ENCODE results near the gene PPDPF. TPM values are rescaled to one million over a fixed set of nuclear protein-coding genes. Genes with fewer than 3 reads are reported as not detected.

Gene PPDPF
- total RNA-seq, 1 experiment from 2014 or later, result 149 TPM

DNA sequence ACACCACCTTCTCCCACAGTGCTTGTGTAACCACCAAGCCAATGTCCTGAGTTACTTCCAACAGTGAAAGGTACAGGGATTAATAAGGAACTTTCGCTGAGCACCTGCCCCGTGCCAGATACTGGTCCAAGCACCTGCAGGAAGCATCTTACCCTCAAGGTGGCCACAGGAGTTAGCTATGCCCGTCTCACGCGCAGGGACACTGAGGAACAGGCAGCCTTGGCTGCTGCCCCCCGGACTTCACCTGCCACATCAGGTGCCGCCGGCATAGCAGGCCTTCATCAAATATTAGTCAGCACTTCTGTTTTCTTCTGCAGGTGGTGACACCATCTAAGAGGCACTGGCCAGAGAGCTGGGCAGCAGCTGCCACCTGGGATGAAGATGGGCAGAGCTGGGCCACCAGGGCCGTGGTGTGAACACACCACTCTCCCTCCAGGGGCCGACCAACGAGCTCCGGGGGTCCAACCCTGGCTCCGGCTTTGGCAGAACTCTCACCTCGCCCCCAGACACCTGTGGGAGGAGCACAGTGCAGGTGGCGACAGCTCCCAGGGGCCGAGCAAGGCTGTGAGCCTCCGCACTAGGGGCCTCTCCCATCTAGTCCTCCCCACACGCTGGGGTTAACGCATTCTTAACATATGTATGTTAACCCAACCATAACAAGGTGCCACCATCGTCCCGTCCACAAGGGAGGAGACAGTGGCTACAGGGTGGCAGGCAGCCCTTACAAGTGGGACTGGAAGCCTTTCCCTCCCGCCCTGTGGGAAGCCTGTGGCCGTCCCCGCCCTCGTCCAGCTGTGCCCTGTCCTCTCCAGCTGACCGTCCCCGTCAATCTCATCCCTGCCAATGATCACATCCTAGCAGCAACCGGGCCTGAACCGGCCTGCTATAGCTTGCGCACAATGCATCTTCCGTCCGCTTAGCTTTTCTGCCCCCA lies 2.9 kb upstream of the PPDPF start:
- no peaks in the 10 kb centered on the region; the same call in 1 of the 2 replicates for H3K4me1 ChIP-seq (ENCODE audit: insufficient read depth, low read length)
- Mint-ChIP-seq H3K27me3 (ENCODE audit: low read depth) (peaks cover 33% of the 10 kb centered on the region), H3K9me3 (peaks cover 6 to 20% of the 10 kb centered on the region in 2 experiments), H3K36me3 (ENCODE audit: insufficient read depth in 1 of 3, low read depth in 3 of 3) (peaks cover 3 to 40% (median 9%) of the 10 kb centered on the region in 3 experiments; a peak in 6 of 7 replicates), H3K27ac (no peak overlapping the region; a peak in 1 of 7 replicates), H3K4me1 (peaks cover 2 to 24% of the 10 kb centered on the region in 2 experiments; a peak in 2 of 4 replicates), H3K4me3 (peak overlapping the region in 1 of 2 experiments; percentile 61; a peak in 2 of 5 replicates)
- H3K79me1 ChIP-seq (ENCODE audit: insufficient read depth, low read depth, low read length, poor library complexity, severe bottlenecking), result peaks cover 4% of the 10 kb centered on the region
- H3K9ac ChIP-seq (ENCODE audit: extremely low read depth, insufficient read length, low read length), result no peak overlapping the region
- H3K4me2 ChIP-seq (ENCODE audit: insufficient read depth, insufficient read length, low read length), result no peak overlapping the region
- no peak overlapping the region for H4K8ac ChIP-seq (replicated peaks; ENCODE audit: insufficient read length, low read depth, low read length)
- H3K79me2 ChIP-seq (ENCODE audit: insufficient read depth, low read length), result no peaks in the 10 kb centered on the region; the same call in 1 of the 2 replicates
- H3K23ac ChIP-seq (ENCODE audit: insufficient read length, low read depth, low read length), result no peak overlapping the region
- peaks cover 10% of the 10 kb centered on the region for H3K23me2 ChIP-seq (ENCODE audit: insufficient read length, low read depth, low read length, poor library complexity, severe bottlenecking)
- H2BK15ac ChIP-seq (ENCODE audit: low read depth, low read length), result no peak overlapping the region
- H2BK20ac ChIP-seq (ENCODE audit: low read depth, low read length, poor library complexity, severe bottlenecking), result no peak overlapping the region
- no peak for DNase-seq
- no peak overlapping the region for H3K27ac ChIP-seq (ENCODE audit: insufficient read length, low read depth, low read length)
- WGBS (ENCODE audit: extremely low coverage, insufficient read length, low lambda C conversion rate), result no CpG with 5 or more reads among the region's 32 CpGs
- H3T11ph ChIP-seq (ENCODE audit: low read length), result no peak overlapping the region
- no peaks in the 10 kb centered on the region for H3K9me3 ChIP-seq (ENCODE audit: control insufficient read depth, low read depth, low read length)
- H3K4ac ChIP-seq (ENCODE audit: low read depth, low read length), result no peak overlapping the region
- no peak overlapping the region for H4K5ac ChIP-seq (ENCODE audit: insufficient read length, low read depth, low read length)
- H3K18ac ChIP-seq (ENCODE audit: insufficient read length, low read depth, low read length), result no peak overlapping the region
- H2BK12ac ChIP-seq (ENCODE audit: insufficient read length, low read depth, low read length), result no peak overlapping the region
- no peak overlapping the region for H3K56ac ChIP-seq (ENCODE audit: insufficient read length, low read depth, low read length)
- H4K91ac ChIP-seq (ENCODE audit: insufficient read length, low read depth, low read length), result no peak overlapping the region
- H2AK5ac ChIP-seq (ENCODE audit: insufficient read length, low read length), result no peak overlapping the region
- no peaks in the 10 kb centered on the region for H3K27me3 ChIP-seq (ENCODE audit: insufficient read depth, low read length)
- H2BK120ac ChIP-seq (ENCODE audit: low read depth, low read length, poor library complexity, severe bottlenecking), result no peak overlapping the region
- H3K14ac ChIP-seq (ENCODE audit: insufficient read depth, low read length), result no peak overlapping the region
- H4K20me1 ChIP-seq (ENCODE audit: control insufficient read depth, insufficient read depth, insufficient read length), result no peaks in the 10 kb centered on the region
- TF ChIP-seq, protein P1, sequence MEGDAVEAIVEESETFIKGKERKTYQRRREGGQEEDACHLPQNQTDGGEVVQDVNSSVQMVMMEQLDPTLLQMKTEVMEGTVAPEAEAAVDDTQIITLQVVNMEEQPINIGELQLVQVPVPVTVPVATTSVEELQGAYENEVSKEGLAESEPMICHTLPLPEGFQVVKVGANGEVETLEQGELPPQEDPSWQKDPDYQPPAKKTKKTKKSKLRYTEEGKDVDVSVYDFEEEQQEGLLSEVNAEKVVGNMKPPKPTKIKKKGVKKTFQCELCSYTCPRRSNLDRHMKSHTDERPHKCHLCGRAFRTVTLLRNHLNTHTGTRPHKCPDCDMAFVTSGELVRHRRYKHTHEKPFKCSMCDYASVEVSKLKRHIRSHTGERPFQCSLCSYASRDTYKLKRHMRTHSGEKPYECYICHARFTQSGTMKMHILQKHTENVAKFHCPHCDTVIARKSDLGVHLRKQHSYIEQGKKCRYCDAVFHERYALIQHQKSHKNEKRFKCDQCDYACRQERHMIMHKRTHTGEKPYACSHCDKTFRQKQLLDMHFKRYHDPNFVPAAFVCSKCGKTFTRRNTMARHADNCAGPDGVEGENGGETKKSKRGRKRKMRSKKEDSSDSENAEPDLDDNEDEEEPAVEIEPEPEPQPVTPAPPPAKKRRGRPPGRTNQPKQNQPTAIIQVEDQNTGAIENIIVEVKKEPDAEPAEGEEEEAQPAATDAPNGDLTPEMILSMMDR (conservative IDR thresholded peaks at IDR 0.05), result no peak
- H2AFZ ChIP-seq (ENCODE audit: low read length), result no peak overlapping the region
- H2BK5ac ChIP-seq (ENCODE audit: insufficient read length, low read length), result no peak overlapping the region
